ENCODE results near the gene ARHGAP29. TPM values are rescaled to one million over a fixed set of nuclear protein-coding genes. Genes with fewer than 3 reads are reported as not detected.
A peak's percentile ranks its signal among the peaks of the same experiment; 100 is the strongest.

Gene ARHGAP29
- total RNA-seq, 1 experiment from 2014 or later: 197 TPM

GRCh38 chr1:94202241-94202640 lies 35.1 kb downstream of the ARHGAP29 start:
- Histone ChIP-seq H3K4me1 (ENCODE audit: control insufficient read depth, insufficient read depth, low read length) (peaks cover 58% of the 10 kb centered on the region), H3K27me3 (ENCODE audit: control insufficient read depth, insufficient read depth, low read length) (no peaks in the 10 kb centered on the region), H3K36me3 (ENCODE audit: control insufficient read depth, insufficient read depth, low read length) (peaks cover 62% of the 10 kb centered on the region), H3K9me3 (ENCODE audit: control insufficient read depth, insufficient read depth, low read depth, low read length) (no peaks in the 10 kb centered on the region), H3K27ac (ENCODE audit: low read length) (peak overlapping the region; percentile 49), H3K4me3 (ENCODE audit: low read depth in 2 of 2, low read length in 2 of 2) (no peak overlapping the region)
- intact Hi-C loops (cut with micrococcal nuclease; ENCODE audit: unreplicated experiment) (no loop called here), in situ Hi-C loops (cut with HindIII; ENCODE audit: low pct_unique_long_range_greater_than_20kb, low sequenced_read_pairs) (no loop called here)
- POLR2A ChIA-PET: no interaction called here
- CTCF ChIA-PET: no interaction called here
- no TSS peak for BruUV-seq (replicated peaks)
- DNase-seq (ENCODE audit: low read depth, low spot score) (no peak), ATAC-seq (no peak)
- TF ChIP-seq TCF7L2 (IDR thresholded peaks at IDR 0.05; ENCODE audit: low read depth, low read length): no peak
- TF ChIP-seq, protein P1, sequence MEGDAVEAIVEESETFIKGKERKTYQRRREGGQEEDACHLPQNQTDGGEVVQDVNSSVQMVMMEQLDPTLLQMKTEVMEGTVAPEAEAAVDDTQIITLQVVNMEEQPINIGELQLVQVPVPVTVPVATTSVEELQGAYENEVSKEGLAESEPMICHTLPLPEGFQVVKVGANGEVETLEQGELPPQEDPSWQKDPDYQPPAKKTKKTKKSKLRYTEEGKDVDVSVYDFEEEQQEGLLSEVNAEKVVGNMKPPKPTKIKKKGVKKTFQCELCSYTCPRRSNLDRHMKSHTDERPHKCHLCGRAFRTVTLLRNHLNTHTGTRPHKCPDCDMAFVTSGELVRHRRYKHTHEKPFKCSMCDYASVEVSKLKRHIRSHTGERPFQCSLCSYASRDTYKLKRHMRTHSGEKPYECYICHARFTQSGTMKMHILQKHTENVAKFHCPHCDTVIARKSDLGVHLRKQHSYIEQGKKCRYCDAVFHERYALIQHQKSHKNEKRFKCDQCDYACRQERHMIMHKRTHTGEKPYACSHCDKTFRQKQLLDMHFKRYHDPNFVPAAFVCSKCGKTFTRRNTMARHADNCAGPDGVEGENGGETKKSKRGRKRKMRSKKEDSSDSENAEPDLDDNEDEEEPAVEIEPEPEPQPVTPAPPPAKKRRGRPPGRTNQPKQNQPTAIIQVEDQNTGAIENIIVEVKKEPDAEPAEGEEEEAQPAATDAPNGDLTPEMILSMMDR (IDR thresholded peaks at IDR 0.05): no peak
- no peak for TF ChIP-seq REST (IDR thresholded peaks at IDR 0.05; ENCODE audit: insufficient read depth in 1 of 2, low read depth in 2 of 2, low read length in 1 of 2)
- TF ChIP-seq POLR2AphosphoS5 (IDR thresholded peaks at IDR 0.05; ENCODE audit: low read depth, low read length): no peak
- TF ChIP-seq SIN3A (IDR thresholded peaks at IDR 0.05; ENCODE audit: borderline replicate concordance, insufficient read depth, low read depth, low read length): no peak

DNA sequence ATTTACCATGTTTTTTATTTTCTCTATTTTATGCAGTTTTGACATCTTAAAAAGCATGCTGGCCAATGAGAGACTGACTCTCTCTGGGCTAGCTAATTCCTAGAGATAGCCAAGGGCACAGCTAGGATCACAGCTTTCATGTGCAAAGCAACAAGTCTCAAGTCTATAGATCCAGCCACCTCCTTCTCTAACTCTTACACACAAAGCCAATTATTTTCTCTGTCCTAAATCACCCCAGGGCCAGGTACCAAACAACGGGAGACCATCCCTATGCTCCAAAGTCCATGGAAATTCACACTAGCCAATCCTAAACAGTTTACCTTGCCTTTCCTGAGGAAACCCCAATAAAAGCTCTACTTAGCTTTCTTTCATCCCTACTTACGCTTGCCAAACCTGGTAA lies 38.0 kb downstream of the ARHGAP29 start:
- Histone ChIP-seq H3K27ac (ENCODE audit: low read length) (peak overlapping the region; percentile 62), H3K36me3 (ENCODE audit: control insufficient read depth, insufficient read depth, low read length) (peaks cover 52% of the 10 kb centered on the region), H3K9me3 (ENCODE audit: control insufficient read depth, insufficient read depth, low read depth, low read length) (no peaks in the 10 kb centered on the region), H3K4me3 (ENCODE audit: low read depth in 2 of 2, low read length in 2 of 2) (no peak overlapping the region), H3K4me1 (ENCODE audit: control insufficient read depth, insufficient read depth, low read length) (peaks cover 74% of the 10 kb centered on the region), H3K27me3 (ENCODE audit: control insufficient read depth, insufficient read depth, low read length) (no peaks in the 10 kb centered on the region)
- POLR2A ChIA-PET: interaction anchor here (0.6 kb wide), 1 partner anchor 128 kb away, joined by 3 read pairs; no protein-coding TSS in a partner anchor
- TF ChIP-seq TCF7L2 (IDR thresholded peaks at IDR 0.05; ENCODE audit: low read depth, low read length) (no peak), REST (IDR thresholded peaks at IDR 0.05; ENCODE audit: insufficient read depth in 1 of 2, low read depth in 2 of 2, low read length in 1 of 2) (no peak), SIN3A (IDR thresholded peaks at IDR 0.05; ENCODE audit: borderline replicate concordance, insufficient read depth, low read depth, low read length) (no peak), POLR2AphosphoS5 (IDR thresholded peaks at IDR 0.05; ENCODE audit: low read depth, low read length) (no peak)
- TF ChIP-seq, protein P1 (IDR thresholded peaks at IDR 0.05): no peak
- in situ Hi-C loops (cut with HindIII; ENCODE audit: low pct_unique_long_range_greater_than_20kb, low sequenced_read_pairs) (no loop called here), intact Hi-C loops (cut with micrococcal nuclease; ENCODE audit: unreplicated experiment) (no loop called here)
- DNase-seq (ENCODE audit: low read depth, low spot score) (no peak), ATAC-seq (0 out of 2 replicates have a peak, but pooled peaks have one; percentile 25)
- BruUV-seq (replicated peaks): no TSS peak
- CTCF ChIA-PET: no interaction called here

Data from Panc1 (cell line).